Activated T-helper 9 cell treated with anti-CD3 and anti-CD28 coated beads, Interleukin-2, amount 50 U/mL, for 16 hours (primary cell): ENCODE measurements around the gene BDH2.

Experiments
- DNase-seq: peaks from one replicate; pipeline ENCODE4 v3.0.0-alpha.2; 2020; ENCODE audit warnings: low read depth

BDH2 gene

GRCh38 chr4:103099691-103100392 lies at the start of gene BDH2:
Gene BDH2 (minus strand): TSS chr4:103099834. CDS start chr4:103096254, 3,580 bp downstream.
- no peak for DNase-seq

- DNase-seq: no peak
Measured at GRCh38 chr4:103144926-103145325, 45.3 kb upstream of the BDH2 start.

GRCh38 chr4:103137446-103137827 lies 37.8 kb upstream of the BDH2 start:
- no peak for DNase-seq

GRCh38 chr4:103136671-103137445 lies 37.2 kb upstream of the BDH2 start:
- no peak for DNase-seq

GRCh38 chr4:103129174-103129573 lies 29.5 kb upstream of the BDH2 start:
- DNase-seq: no peak

- no peak for DNase-seq
Measured at GRCh38 chr4:103126126-103126525, 26.5 kb upstream of the BDH2 start.

GRCh38 chr4:103123114-103123513 lies 23.5 kb upstream of the BDH2 start:
- DNase-seq: no peak

- DNase-seq: no peak
Measured at GRCh38 chr4:103118166-103118565, 18.5 kb upstream of the BDH2 start.

- DNase-seq: no peak
Measured at GRCh38 chr4:103111598-103111997, 12.0 kb upstream of the BDH2 start.

- DNase-seq: no peak
Measured at GRCh38 chr4:103108542-103108941, 8.9 kb upstream of the BDH2 start.

GRCh38 chr4:103105558-103106356 lies 6.1 kb upstream of the BDH2 start:
- DNase-seq: no peak

- no peak for DNase-seq
Measured at GRCh38 chr4:103104886-103105285, 5.3 kb upstream of the BDH2 start.

- no peak for DNase-seq
Measured at GRCh38 chr4:103100691-103101090, 1.1 kb upstream of the BDH2 start.

- no peak for DNase-seq
Measured at GRCh38 chr4:103098756-103099440, 736 bp downstream of the BDH2 start.

- DNase-seq: no peak
Measured at GRCh38 chr4:103098341-103098740, 1.3 kb downstream of the BDH2 start.

- DNase-seq: no peak
Measured at GRCh38 chr4:103097112-103097511, 2.5 kb downstream of the BDH2 start.

- no peak for DNase-seq
Measured at GRCh38 chr4:103095080-103095479, 4.6 kb downstream of the BDH2 start.

- DNase-seq: no peak
Measured at GRCh38 chr4:103092245-103092644, 7.4 kb downstream of the BDH2 start.

- no peak for DNase-seq
Measured at GRCh38 chr4:103091601-103092223, 7.9 kb downstream of the BDH2 start.

- DNase-seq: no peak
Measured at GRCh38 chr4:103089481-103089880, 10.2 kb downstream of the BDH2 start.

- DNase-seq: no peak
Measured at GRCh38 chr4:103086551-103086950, 13.1 kb downstream of the BDH2 start.
